ENCODE results near the gene SEPHS1. TPM values are rescaled to one million over a fixed set of nuclear protein-coding genes. Genes with fewer than 3 reads are reported as not detected.

The SEPHS1 gene
- total and polyA plus RNA-seq, 2 of the 8 experiments (the other 6 are each of a cell fraction or from before 2014, with no cell fraction given): 270 to 683 TPM

DNA sequence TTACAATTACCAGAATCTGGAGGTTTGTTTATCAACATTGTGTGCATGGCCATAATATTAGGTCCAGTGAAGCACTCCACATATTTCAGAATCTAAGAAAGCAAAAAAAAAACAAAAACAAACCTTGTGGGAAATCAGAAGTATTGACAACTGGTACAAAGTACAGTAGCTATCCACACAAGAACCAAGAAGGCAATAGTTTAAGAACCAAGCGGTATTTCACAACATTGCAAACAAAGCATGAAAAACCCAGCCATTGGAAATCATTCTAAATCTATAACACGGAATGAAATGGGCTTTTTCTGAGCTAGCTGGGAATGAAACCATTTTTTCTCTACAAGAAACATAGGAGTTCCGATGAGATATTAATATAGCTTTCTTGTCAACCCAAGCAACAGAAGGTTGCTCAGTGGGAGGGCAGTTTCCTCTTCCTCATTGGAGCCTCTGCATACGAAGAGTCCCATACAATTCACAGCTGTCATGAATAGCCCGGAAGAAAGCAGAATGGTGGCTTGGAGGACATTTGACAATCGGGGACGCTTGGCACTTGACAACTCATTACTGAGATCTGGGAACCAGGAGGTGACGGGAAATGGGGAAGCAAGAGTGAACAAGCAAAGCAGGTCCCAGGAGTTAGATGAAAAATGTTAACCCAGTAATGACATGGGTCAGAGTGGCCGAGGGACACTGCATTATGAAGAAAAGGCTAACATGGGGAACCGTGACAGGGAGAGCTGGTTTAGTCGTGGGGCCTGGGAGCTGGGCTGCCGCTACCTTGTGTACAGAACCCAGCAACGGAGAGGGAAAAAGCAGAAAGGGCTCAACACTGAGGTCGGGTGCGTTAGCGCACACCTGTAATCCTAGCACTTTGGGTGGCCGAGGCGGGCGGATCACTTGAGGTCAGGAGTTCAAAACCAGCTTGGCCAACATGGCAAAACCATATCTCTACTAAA lies 56.0 kb downstream of the SEPHS1 start:
- FAIRE-seq (no peak), DNase-seq (ENCODE audit: low read depth in 1 of 2, low spot score in 2 of 2) (no peak)
- Histone ChIP-seq H3K9me3 (ENCODE audit: insufficient read depth in 2 of 2, low read depth in 1 of 2, low read length in 1 of 2) (no peaks in the 10 kb centered on the region), H3K4me3 (ENCODE audit: extremely low read depth in 1 of 4, insufficient read depth in 2 of 4, low read depth in 3 of 4, low read length in 4 of 4) (no peak overlapping the region), H3K18ac (ENCODE audit: extremely low read depth, low read length) (no peak overlapping the region), H3K23me2 (ENCODE audit: low read depth, low read length) (no peaks in the 10 kb centered on the region), H4K20me1 (replicated peaks in 1 of 2; ENCODE audit: control insufficient read depth in 1 of 2, insufficient read depth in 2 of 2, low read length in 2 of 2) (no peaks in the 10 kb centered on the region), H2AFZ (ENCODE audit: low read length) (no peak overlapping the region), H3K56ac (replicated peaks; ENCODE audit: insufficient read length, low read depth, low read length) (no peak overlapping the region), H3K27me3 (replicated peaks in 1 of 4; ENCODE audit: control insufficient read depth in 3 of 4, extremely low read depth in 1 of 4, insufficient read depth in 3 of 4, low read length in 3 of 4) (no peaks in the 10 kb centered on the region), H3K79me1 (ENCODE audit: low read depth, low read length) (no peaks in the 10 kb centered on the region), H3K79me2 (ENCODE audit: control insufficient read depth in 1 of 2, insufficient read depth in 2 of 2, low read length in 2 of 2) (no peaks in the 10 kb centered on the region), H2BK15ac (ENCODE audit: low read length) (no peak overlapping the region), H2BK20ac (ENCODE audit: low read length) (no peak overlapping the region), H3K23ac (ENCODE audit: insufficient read length) (no peak overlapping the region), H3K36me3 (ENCODE audit: control insufficient read depth in 2 of 4, insufficient read depth in 4 of 4, low read length in 3 of 4) (peaks cover 0 to 9% (median 1%) of the 10 kb centered on the region in 4 experiments; a peak in 2 of 8 replicates), H4K8ac (ENCODE audit: extremely low read depth, insufficient read depth, low read length) (peak overlapping the region; percentile 3; the same call in 1 of the 2 replicates), H2BK12ac (ENCODE audit: low read depth, low read length) (no peak overlapping the region), H3K4ac (replicated peaks; ENCODE audit: insufficient read length, low read depth, low read length) (no peak overlapping the region), H2BK5ac (ENCODE audit: low read depth, low read length) (no peak overlapping the region), H3K4me2 (ENCODE audit: insufficient read depth in 1 of 2, low read depth in 2 of 2, low read length in 2 of 2) (no peak overlapping the region), H3K27ac (ENCODE audit: low read depth, low read length) (no peak overlapping the region), H4K5ac (ENCODE audit: insufficient read length, low read depth, low read length) (no peak overlapping the region), H3K9ac (replicated peaks in 1 of 4; ENCODE audit: extremely low read depth in 1 of 4, low read depth in 3 of 4, low read length in 3 of 4) (no peak overlapping the region), H3K4me1 (replicated peaks in 1 of 4; ENCODE audit: control insufficient read depth in 3 of 4, insufficient read depth in 4 of 4, low read length in 3 of 4) (peaks cover 0 to 2% (median 0%) of the 10 kb centered on the region in 4 experiments; a peak in 2 of 7 replicates), H2AK5ac (ENCODE audit: low read depth, low read length) (no peak overlapping the region), H4K91ac (replicated peaks; ENCODE audit: insufficient read length, low read length) (no peak overlapping the region), H2BK120ac (replicated peaks; ENCODE audit: low read depth, low read length) (no peak overlapping the region), H3K14ac (ENCODE audit: insufficient read length) (no peak overlapping the region)
- WGBS, 2 experiments (ENCODE audit: extremely low coverage in 1 of 2, insufficient coverage in 1 of 2, insufficient read length in 1 of 2, insufficient replicate concordance in 2 of 2, low coverage in 1 of 2, low lambda C conversion rate in 2 of 2, missing lambda C conversion rate in 1 of 2): 88% methylated on average over 19 of the region's 19 CpGs; no CpG with 5 or more reads in 1 of the 2 experiments
- CTCF ChIA-PET (ENCODE audit: partially characterized antibody): interaction anchor here (0.6 to 1.8 kb wide), 3 partner anchors 11 to 245 kb away, joined by 3 to 8 read pairs (median 3); no protein-coding TSS in a partner anchor
- POLR2A ChIA-PET (ENCODE audit: partially characterized antibody): interaction anchor here (1.1 to 1.2 kb wide), 2 partner anchors 11 to 57 kb away, joined by 4 read pairs; no protein-coding TSS in a partner anchor

All from H1 (cell line).